Erythroblast (primary cell): ENCODE data around the gene ASNSD1.

Experiments used
- GATA1 ChIP-seq: IDR thresholded peaks from 2 replicates; pipeline ENCODE4 v1.6.1; 2011; ENCODE audit warnings: low read depth, mild to moderate bottlenecking, control low read depth, low read length, moderate library complexity
- POLR2A ChIP-seq: IDR thresholded peaks from 2 replicates; pipeline ENCODE4 v1.6.1; 2011; ENCODE audit warnings: mild to moderate bottlenecking, low read length

- no peak for TF ChIP-seq POLR2A
- no peak for TF ChIP-seq GATA1
Observed at GRCh38 chr2:189646521-189646920, 14.7 kb upstream of the ASNSD1 start.
